GM12874 (cell line): Measurements from ENCODE around the gene PCBD1.

Source experiments
- CTCF ChIP-seq: IDR thresholded peaks from 2 replicates; pipeline ENCODE4 v1.5.1; 2011; ENCODE audit warnings: low read depth, mild to moderate bottlenecking, control low read depth, low read length, moderate library complexity; ENCODE audit not compliant: insufficient read depth

PCBD1 gene

GRCh38 chr10:70843776-70844489 is 44.4 kb downstream of the PCBD1 start:
- TF ChIP-seq CTCF = no peak

- no peak for TF ChIP-seq CTCF
Observed at GRCh38 chr10:70843333-70843732, 45.0 kb downstream of the PCBD1 start.

- TF ChIP-seq CTCF = no peak
Observed at GRCh38 chr10:70840836-70841235, 47.5 kb downstream of the PCBD1 start.

- TF ChIP-seq CTCF = no peak
Observed at GRCh38 chr10:70838270-70838805, 50.0 kb downstream of the PCBD1 start.

GRCh38 chr10:70837660-70838059 is 50.7 kb downstream of the PCBD1 start:
- TF ChIP-seq CTCF = no peak

- TF ChIP-seq CTCF = no peak
Observed at GRCh38 chr10:70836319-70836718, 52.0 kb downstream of the PCBD1 start.

GRCh38 chr10:70834441-70835151 is 53.8 kb downstream of the PCBD1 start:
- TF ChIP-seq CTCF = no peak
